Measurements from ENCODE around the gene AHNAK2.

The AHNAK2 gene

DNA sequence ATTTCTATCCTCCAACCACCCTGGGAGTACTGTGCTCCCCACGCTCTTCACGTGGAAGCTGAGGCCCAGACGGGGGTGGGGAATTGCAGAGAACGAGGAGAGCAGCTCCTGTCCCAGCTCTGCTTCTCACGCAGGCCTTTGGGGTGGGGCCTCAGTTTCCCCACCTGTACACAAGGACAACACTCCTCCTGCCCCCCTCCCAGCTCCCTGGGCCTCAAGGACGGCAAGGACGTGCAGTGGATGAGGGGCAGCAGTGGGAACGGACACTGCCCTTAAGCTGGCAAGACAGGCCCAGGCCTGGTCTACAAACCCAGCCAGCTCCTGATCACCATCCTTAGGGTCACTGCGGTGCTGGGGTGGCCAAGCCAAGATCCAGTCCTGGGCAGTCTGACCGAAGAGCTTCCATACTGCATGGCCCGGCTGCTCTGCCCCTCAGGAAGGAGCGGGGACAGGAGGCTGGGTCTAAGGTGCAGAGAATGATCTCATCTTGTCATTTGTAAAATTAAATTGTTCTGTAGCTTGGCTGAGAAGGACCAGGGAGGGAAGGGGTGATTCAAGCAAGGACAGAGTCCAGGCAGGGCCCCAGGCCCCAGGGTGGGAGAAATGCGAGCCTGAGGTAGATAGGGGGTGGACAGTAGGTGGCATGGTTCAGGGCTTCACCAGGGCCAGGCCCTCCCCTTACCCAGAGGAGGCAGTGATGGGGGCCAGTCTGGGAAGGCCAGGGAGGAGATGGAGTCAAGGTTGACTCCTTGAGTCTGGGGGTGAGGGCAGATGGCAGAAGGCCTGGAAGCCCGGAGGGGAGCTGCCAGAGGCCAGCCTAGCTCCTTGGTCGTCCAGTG lies 6.1 kb upstream of the AHNAK2 start:
- no peak for DNase-seq

DNA sequence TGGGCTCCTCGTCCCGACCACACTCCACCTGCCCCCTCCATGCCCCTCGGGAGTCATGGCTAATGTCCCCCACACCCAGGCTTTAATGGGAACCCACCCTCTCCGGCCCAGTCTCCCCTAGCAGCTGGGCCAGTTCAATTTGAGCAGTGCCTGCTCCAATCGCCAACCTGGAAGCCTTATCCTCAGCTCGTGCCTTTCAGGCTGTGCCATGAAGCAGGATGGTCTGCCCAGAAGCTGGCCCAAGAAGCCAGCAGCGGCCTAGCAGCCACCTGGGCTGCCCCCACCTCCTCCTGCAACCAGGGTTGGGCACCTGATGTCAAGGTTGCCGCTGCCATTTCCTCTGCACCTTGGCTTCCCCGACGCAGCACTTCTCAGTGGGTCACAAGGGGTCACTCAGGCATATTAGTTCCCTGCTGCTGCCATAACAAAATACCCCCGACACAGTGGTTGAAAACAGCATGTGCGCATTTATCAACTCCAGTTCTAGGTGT lies 5.1 kb upstream of the AHNAK2 start:
- DNase-seq, result no peak

GRCh38 chr14:104982548-104983230 lies 4.5 kb upstream of the AHNAK2 start:
- DNase-seq, result no peak

GRCh38 chr14:104981699-104982541 lies 3.7 kb upstream of the AHNAK2 start:
- no peak for DNase-seq

GRCh38 chr14:104980611-104981531 lies 2.7 kb upstream of the AHNAK2 start:
- DNase-seq, result no peak

GRCh38 chr14:104979758-104980610 lies 1.8 kb upstream of the AHNAK2 start:
- DNase-seq, result no peak

DNA sequence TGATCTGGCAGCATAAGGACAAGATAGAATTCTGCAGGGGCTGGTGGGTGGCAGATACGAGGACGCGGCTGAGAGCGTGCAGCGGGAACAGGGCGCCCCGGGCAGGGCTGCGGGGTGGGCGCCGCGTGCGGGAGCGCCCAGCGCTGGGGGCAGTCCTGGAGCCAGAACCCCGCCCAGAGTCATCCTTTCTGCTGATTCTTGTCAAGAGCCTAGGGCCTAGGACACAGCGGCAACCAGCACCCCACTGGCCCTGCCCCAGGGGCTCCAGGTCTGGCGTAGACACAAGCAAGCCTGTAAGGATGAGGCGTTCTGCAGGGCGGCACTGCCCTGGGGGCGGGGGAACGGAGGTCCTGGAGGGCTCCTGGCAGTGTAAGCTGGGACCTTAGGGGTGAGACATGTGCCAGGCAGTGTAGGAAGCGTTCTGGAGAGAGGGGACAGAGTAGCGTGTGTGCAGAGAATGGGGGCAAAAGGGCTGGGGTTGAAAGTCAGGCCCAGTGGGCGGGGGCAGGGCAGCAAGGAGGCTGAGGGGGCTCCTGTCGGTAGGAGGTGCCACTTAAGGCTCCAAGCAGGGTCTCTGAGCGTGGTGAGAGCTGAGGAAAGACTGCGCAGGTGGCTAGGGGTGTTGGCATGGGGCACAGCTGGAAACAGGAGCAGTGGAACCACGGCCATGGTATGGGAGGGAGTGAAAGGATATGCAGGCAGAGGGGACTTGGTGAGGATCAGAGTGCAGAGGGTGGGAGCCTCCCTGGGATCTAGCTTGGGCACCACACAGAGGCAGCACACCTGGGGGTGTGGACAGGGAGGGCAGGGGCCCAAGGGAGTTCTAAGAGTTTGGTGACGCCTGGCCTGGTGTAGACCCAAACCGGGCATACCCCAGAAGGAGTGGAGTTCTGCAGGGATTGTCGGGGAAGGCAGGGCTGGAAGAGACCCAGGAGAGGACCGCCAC lies 845 bp upstream of the AHNAK2 start:
- no peak for DNase-seq

- DNase-seq, result no peak
Measured at GRCh38 chr14:104977008-104977680, 1.0 kb downstream of the AHNAK2 start.

DNA sequence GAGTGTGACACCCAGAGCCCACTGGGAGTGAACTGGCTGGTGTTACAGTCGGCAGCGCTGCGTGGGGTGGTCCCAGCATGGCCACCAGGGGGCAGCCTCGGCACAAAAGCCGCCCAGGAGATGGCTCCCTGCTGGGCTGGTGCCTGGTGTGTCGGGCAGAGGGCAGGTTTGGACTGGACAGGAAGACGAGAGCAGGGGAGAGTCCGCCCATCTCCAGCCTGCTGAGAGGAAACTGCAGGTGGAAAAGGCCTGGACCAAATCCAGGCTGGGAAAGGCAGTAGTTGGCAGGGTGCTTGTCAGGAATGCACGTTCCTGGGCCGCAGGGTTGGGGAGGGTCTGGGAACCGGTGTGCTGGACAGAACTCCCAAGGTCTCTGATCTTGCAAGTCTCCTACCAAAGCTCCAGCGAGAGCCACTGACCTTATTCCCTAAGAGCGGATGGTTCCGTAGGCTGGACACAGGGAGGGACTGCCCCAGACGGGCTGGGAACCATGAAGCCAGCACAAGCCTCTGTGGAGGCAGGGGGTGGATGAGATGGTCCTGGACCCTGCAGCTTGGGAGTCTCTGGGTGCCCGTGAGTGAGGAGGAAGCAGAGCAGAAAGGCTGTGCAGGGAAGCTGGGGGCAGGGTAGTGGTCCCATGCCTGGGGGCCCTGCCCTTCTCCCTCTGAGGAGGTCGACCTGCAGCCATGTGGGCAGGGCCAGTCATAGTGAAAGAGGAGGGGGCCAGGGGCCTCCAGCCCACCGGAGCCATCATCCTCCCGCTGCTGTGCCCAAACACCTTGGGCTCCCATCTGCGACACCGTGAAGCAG lies 1.8 kb downstream of the AHNAK2 start:
- peak; percentile 87 for DNase-seq

DNA sequence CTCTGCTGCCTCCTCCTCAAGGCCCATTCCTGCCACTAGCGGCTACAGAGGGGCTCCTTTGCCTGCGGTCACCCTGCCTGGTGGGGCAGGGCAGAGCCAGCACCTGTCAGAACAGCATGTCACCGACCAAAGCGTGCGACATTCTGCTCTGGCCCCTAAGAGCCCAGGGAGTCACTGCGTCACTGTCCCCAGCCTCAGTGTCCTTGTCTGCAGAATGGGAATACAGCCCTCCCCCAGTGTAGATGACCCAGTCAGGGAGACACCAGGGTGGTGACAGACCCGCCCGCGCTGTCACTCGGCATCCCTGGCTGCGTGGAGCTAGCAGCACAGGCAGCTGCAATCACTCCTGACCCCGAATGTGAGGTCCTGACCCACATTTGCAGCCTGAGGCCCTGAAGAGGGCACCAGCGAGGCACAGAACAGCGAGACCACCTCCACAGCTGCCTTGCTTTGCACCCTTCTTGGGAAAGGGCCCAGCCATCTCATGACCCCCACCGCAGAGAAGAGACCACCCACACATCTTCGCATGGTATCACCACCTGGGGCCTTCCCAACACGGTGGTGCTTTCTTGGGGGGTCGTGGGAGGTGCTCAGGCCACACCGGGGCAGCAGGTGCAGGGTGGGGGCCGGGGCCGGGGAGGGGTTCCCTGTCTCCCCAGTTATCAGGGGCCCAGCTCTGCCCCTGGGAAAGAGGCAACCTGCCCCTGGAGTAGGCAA lies 2.5 kb downstream of the AHNAK2 start:
- DNase-seq, result peak; percentile 8

DNA sequence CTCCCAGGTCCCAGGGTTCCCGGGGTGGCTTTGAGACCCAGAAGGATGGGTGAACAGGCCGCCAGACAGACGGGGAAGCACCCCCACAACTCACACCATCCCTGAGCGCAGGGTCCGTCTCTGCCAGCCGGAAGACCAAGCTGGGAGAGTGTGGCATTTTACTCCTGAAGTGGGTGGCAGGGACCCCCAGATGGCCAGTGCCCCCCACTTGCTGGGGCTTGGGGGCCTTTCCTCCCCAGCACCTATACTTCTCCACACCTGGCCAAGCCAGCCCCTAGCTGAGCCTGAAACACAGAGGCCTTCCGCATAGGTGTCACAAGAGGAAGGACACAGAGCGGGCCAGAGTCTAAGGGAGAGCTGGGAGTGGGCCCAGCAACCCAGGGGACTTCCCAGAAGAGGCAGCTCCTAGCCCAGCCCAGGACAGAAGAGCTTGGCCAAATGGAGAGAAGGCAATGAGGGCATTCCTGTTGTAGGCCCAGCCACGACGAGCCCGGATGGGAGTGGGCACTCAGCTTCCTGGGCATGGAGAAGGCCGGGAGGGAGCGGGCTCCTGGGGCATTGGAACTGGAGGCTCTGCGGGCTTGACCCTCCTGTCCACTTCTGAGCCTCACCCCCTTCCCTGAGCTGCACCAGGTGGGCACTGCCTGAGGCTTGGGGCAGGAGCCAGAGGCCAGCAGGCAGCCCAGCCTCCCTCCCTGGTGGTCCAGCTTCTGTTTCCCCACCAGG lies 3.3 kb downstream of the AHNAK2 start:
- DNase-seq, result no peak

GRCh38 chr14:104974146-104974541 lies 4.0 kb downstream of the AHNAK2 start:
- no peak for DNase-seq

DNA sequence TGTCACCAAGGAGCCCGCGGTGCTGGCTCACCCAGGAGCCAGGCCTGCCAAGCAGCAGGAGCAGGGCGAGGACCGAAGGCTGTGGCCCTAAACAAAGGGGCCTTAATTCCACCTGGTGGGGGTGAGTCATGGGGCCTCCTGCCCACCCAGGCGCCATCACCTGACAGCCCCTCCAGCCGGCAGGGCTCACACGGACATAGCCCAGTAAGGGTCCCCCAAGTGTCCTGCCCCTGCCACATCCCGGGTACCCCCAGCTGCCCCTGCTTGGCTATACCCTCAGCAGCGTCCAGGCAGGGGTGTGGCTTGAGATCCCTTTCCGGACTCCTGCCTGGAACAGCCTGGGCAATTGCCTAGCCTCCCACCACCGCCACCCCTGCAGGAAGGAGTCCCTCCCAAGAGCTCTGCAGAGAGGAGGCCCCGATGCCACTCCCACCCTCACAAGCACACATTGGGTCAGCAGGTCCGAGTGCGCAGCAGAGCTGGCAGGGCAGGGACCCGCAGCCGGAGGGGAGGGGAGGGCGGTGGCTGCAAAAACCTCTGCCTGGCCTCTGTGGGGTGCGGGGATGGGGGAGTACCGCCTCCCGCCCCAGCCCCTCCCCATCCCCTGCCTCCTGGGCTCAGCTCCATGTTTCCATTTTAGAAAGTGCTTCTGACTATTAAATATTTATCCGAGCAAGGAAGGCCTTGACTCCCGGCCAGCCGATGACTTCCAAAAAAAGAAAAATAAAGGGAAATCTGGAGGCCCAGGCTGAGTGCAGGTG lies 4.6 kb downstream of the AHNAK2 start:
- no peak for DNase-seq

- no peak for DNase-seq
Measured at GRCh38 chr14:104973135-104973384, 5.1 kb downstream of the AHNAK2 start.

DNA sequence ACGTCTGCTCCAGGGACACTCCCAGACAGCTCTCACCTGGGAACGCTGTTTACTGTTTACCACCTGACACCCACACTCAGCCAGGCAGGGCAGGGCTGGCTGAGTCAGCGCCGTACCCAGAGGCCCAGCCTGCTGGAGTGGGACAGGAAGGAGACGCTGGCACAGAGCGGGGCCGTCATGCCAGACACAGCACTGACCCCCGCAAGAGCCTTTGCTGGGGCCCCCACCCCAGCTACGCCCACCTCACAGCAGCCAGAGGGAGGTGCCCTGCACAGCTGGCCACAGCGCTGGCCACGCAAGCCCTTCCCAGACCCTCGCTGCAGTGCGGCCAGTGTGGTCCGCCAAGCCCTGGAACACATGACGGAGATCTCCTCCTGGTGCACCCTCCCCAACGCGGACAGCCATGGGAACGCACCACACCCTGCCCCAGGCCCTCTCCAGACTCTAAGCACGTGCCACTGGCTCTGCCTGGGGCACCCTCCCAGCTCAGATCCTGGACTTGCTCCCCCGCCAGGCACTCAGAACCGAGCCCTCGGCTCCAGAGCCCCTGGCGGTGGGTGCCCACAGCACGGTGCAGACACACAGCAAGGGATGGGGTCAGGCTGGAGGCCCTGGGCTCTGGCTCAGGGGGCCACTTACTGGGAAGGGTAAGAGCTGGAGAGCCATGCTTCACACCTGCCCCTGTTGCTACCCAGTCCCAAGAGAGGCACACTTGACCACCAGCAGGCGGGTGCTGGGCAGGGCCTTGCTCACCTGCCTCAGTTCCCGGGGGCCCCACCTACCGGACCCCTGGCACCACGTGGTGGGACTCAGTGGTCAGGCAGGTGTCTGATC lies 5.7 kb downstream of the AHNAK2 start:
- no peak for DNase-seq
